ENCODE results near the gene RTKN.

Gene RTKN

DNA sequence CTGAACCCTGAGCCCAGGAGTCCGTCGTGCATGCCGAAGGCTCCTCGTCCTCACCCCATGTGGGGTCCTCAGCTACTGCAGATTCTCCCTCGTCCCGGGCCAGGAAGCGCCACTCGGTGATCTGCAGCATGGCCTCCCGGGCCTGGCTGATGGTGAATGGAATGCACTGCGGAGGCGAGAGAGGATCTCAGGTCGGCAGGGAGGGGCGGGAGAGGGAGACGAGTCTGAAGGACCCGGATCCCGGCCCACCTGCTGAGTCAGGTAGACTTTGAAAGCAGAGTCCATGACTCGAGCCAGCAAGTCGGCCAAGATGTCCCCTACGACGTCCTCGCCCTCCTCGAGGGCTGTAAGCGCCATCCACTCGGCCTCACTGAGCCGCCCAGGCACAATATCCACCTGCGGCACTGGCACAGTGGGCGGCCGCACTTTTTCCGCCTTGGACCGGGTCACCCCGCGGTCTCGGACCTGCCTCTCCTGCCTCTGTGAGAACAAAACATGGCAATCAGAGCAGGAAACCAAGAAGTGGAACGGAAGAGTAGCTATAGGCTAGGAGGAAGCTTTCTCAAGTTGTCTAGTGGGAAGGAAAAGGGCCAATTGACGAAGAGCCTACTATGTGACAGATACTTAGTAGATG is 25.9 kb downstream of the RTKN start:
- no peak for DNase-seq

DNA sequence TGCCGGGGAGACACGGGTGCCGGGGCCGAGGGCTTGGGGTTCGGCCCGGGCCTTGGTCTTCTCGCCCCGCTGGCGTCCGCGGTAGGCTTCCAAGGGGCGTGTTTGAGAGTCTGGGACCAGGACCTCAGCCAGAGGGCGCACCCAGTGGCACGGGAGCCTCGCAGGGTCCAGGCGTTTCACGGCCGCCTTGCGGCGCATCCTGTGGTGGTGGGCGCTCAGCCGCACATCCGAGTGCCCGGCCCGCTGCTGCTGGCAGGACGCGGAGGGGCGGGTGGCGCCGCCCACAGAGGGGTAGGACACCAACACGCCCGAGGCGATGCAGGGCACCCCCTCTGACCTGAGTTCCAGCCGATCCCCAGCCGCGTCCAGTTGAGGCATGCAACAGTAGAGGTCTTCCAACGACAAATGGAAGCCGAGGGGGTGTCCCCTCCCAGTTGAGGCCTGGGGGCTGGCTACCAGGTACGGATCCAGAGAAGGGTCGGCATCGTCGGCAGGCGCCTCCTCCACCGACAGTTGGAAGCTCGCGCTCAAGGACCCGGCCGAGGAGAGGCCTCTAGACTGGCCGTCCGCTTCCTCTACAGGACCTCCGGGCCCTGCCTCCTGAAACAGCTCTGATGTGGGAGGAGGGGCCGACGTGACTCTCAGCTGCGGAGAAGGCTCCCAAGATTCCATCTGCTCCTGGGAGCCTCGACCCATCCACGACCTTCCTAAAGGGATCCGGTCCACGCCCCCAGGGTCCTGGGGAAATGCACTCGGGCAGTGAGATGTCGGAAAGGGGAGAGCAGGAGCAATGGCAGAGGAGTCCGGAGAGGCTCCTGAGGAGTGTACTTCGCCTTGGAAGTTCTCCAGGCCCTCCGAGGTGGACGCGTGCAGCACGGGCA is 26.6 kb downstream of the RTKN start:
- DNase-seq = no peak

GRCh38 chr2:74414441-74414840 is 27.3 kb downstream of the RTKN start:
- DNase-seq = no peak

GRCh38 chr2:74413001-74413698 is 28.6 kb downstream of the RTKN start:
- DNase-seq = no peak

- no peak for DNase-seq
Measured at GRCh38 chr2:74407682-74408081, 34.1 kb downstream of the RTKN start.

GRCh38 chr2:74406035-74406434 is 35.7 kb downstream of the RTKN start:
- DNase-seq = no peak

- DNase-seq = no peak
Measured at GRCh38 chr2:74401891-74402290, 39.8 kb downstream of the RTKN start.

DNA sequence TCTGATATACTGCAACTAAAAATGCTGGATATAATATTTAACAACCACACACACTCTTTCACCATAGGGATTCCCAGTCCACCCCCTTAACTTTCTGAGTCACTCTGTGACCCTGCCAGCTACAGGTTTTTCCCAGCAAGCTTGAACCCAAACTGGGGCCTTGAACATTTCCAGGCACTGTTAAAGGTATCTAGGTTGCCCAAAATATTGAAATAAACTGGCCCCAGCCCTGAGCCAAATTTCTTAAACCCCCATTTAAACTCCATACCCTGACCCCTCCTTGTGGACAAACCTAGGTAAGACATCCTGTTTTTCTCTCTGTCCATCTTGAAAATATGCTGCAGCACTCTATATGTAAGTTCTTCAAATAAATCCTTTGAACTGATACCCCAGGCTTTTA is 42.0 kb downstream of the RTKN start:
- no peak for DNase-seq

GRCh38 chr2:74396149-74396548 is 45.6 kb downstream of the RTKN start:
- DNase-seq = no peak

DNA sequence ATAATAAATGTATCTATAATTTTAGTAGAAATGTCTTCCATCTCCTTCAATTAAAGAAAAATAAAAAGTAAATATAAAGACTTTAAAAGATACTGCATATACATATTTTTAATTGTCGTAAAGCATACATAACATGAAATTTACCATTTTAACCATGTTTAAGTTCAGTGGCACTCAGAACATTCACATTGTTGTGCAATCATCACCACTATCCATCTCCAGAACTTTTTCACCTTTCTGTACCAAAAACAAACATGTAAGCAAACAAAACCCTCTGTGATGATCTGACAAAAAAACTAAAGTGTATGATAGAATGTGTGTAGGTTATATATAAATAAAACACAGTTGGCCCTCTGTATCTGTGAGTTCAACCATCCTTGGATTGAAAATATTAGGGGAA is 48.2 kb downstream of the RTKN start:
- DNase-seq = no peak

DNA sequence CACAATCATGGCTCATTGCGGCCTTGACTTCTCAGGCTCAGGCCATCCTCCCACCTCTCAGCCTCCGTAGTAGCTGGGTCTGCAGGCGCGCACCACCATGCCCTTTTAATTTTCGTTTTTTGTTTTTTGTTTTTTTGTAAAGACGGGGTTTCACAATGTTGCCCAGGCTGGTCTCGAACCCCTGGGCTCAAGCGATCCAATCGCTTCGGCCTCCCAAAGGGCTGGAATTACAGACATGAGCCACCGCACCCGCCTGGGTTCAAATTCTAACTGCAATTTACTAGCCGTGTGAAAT is 49.3 kb downstream of the RTKN start:
- DNase-seq = no peak

DNA sequence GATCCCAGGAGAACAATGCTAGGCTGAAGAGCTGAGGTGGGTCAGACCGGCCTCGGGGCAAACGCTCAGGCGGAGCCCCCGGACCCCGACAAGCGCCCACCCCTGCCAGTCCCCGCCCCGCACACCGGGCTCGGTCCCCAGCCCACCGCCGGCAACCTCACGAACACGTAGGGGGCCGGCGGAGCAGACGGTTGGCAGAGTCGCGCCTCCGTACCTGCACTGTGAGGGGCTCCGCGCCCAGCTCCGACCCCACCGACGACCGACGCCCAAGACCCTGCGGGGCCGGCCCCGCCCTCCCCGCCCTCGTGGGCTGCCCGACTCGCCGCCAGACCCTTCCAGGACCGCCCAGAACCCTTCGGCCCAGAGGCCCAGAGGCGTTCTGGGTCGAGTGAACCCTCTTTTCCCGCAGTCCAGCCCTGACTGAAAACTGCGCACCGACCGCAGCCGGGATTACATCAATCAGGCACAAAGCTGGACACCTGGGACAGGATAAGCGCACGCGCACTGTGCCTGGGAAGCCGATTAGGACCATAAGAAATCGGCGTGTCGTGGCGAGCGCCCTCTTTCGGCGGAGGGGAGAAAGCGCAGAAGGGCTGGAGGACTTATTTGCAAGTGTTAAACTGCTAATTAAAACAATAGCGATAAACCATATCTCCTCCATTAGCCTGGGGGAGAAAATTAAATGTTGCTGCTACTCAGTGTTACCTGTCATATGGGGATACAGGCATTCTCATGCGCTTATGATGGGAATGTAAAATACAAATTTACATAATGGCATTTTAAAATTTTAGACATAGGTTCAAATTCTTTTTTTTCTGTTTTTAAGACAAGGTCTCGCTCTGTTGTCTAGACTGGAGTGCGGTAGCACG is 49.9 kb downstream of the RTKN start:
- DNase-seq = peak; percentile 96

DNA sequence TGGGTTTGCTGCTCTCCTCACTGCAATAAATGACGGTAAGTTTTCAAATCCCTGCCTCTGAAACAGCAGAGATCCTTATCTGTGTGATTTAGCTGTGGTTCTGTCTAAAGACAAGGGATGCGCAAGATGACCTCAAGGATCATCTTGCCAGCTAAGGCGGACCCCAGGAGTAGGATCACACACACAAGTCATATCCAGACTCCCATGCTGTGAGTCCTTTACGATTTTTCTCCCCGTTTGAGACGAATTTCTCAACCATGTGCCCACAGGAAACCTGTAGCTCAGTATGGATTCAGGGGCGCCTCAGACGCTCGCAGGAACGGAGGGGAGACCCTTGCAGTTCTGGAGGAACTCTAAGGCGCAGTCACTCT is 50.5 kb downstream of the RTKN start:
- DNase-seq = no peak

- no peak for DNase-seq
Measured at GRCh38 chr2:74390606-74391005, 51.1 kb downstream of the RTKN start.

DNA sequence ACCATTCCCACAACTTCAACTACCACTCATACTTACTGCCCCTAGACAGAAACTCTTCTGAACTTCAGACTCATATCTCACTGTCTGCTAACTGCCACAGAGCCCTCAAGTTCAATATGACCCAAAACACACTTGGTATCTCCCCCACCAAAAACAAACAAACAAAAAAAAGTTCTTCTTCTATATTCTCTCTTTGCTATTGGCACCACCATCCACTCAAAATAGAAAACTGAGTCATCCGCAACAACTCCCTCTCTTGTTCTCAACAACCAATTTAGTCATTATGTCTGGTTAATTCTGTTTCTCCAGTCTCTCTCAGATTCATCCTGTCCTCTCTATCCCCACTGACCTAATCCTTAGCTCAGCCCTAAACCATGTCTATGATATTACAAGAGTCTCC is 54.4 kb downstream of the RTKN start:
- DNase-seq = no peak

DNA sequence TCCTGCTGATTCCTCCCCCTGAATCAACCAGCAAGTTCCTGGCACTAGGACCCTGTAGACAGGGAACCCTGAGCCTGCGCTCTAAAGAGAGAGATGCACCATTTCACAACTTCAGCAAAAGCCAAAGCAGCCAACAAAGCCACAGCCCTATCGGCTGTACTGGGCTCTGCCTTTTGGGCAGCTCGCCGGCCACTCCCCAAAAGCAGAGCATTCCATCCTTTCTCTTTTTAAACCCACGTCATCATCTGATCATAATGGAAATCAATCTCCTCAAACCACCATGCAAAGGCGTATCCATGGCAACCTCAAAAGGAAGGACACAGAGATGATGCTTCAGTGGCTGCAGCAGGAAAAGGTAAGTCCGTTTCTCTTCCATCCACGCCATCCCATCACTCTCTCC is 56.3 kb downstream of the RTKN start:
- no peak for DNase-seq

DNA sequence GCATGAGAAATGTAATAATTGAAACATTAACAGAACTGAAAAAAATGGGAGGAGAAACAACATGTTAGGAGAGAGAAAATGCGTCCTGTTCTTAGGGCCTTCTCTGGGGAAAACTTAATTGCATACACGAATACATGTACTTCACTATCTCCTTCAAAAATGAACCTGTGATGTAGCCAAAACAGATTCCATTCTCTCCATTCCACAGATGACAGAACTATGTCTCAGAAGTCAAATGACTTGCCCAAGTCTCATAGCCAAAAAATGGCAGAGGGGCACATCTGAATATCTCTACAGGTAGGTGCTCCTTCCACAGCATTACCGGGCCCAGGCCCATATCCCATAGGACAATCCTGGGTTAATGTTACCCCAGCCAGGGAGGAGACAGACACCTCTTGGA is 57.7 kb downstream of the RTKN start:
- no peak for DNase-seq

- no peak for DNase-seq
Measured at GRCh38 chr2:74383254-74383653, 58.5 kb downstream of the RTKN start.

GRCh38 chr2:74381751-74382150 is 60.0 kb downstream of the RTKN start:
- no peak for DNase-seq

- no peak for DNase-seq
Measured at GRCh38 chr2:74379851-74380789, 61.6 kb downstream of the RTKN start, which contains the start of gene DCTN1. Gene DCTN1 (minus strand): TSS chr2:74380311. CDS start chr2:74380037, 274 bp downstream.

DNA sequence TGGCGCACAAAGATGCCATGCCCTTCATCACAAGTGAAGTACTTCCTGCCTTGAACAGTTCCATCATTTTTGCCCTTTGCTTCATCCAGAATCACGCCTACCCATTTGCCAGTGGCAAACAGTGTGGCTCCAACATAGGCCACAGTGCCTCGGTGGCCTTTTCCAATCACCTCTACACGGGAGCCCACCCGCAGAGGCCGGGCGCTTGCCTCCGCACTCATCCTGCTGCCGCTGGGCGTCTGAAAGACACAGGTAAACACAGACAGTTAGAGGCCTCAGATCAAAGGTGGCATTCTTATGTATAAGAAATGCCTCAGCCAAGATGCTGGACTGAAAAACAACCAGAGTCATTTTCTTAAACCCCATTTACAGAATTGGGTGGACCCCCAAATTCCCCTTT is 63.7 kb downstream of the RTKN start:
- no peak for DNase-seq

- DNase-seq = no peak
Measured at GRCh38 chr2:74375838-74376237, 65.9 kb downstream of the RTKN start.
